Occipital lobe (tissue), 2 donors: ENCODE measurements around the gene PAK1IP1. TPM values are rescaled to one million over a fixed set of nuclear protein-coding genes. Genes with fewer than 3 reads are reported as not detected.
"Not testable (repeated sequence)": the region's sequence is repeated elsewhere in the genome, so short reads cannot be mapped to it uniquely, and the experiment has no call there.

Experiments
- DNase-seq: peaks from one replicate; lab custom pipeline; 2025; lab: John Stamatoyannopoulos, UW
- total RNA-seq: library from RNA; depleted of rRNA; stranded (reverse); fragments of >200 nt; gene quantifications from one replicate; pipeline ENCODE4 v1.2.3, GENCODE V29; 2014

The PAK1IP1 gene
- total RNA-seq, 1 donor from 2014 or later: 22.1 TPM

DNA sequence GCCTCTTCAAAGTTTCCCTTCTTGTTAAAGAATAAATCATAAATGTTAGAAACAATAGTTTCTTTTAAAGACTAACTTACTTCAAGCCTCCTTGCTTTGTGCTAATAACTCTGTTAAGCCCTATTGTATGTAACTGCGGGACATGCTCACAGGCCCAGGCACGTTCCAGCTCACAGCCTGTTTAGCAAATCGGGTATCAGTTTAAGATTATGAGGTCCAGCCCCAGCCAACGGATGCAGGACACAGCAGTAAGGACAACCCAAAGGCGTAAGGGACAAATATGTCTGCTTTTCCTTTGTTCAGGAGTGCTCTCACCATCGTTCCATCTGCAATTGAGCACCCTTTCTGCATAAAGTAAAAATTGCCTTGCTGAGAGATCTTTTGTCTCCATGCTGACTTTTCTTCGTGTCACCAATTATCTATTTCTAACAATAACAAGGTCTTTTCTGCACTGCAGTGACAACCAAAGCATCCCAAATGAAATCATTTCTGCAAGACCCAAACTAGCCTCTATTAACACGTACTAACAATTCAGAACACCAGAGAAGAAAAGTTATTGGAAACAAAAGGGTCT is 1.7 kb upstream of the PAK1IP1 start:
- DNase-seq: no peak

DNA sequence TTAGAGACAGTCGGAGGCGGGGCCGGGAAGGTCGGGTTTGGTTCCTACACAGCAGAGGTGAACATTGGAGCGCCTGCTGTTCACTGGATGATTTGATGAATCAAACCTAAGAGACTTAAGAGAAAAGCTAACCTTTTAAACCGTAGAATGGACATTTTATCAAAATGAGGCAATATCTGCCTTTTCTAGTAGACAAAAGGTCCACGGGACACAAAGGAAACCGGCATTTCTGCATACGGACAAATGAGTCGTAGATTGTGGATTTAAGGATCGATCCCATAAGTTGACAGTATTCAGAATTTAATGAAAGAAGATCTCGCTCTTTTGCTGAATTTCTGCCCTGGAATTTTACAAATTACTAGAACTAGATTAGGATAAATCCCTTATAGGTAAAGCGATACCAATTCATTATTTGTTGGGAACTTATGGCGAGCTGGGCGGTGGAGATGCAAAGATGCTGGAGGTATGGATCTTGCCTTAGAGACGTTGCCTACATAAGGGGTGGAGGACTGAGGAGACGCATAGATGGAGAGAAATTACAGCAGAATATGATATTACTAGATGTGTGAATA is 400 bp downstream of the PAK1IP1 start:
- DNase-seq: no peak

DNA sequence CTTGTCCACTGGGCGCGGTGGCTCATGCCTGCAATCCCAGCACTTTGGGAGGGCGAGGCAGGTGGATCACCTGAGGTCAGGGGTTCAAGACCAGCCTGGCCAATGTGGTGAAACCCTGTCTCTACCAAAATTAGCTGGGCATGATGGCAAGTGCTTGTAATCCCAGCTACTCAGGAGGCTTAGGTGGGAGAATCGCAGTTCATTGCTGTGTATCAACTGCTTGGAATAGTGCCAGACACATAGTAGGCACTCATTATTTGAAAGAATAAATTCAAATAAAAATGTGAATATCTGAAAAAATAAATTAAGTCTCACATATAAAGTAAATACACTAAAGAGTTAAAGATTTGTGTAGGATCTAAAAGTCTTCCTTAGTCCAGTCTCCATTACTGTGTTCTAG is 1.9 kb downstream of the PAK1IP1 start:
- DNase-seq: no peak

GRCh38 chr6:10713962-10714361 is 19.2 kb downstream of the PAK1IP1 start:
- no peak for DNase-seq

GRCh38 chr6:10719296-10719963 is 24.7 kb downstream of the PAK1IP1 start:
- no peak for DNase-seq

GRCh38 chr6:10719964-10720264 is 25.1 kb downstream of the PAK1IP1 start:
- no peak for DNase-seq

DNA sequence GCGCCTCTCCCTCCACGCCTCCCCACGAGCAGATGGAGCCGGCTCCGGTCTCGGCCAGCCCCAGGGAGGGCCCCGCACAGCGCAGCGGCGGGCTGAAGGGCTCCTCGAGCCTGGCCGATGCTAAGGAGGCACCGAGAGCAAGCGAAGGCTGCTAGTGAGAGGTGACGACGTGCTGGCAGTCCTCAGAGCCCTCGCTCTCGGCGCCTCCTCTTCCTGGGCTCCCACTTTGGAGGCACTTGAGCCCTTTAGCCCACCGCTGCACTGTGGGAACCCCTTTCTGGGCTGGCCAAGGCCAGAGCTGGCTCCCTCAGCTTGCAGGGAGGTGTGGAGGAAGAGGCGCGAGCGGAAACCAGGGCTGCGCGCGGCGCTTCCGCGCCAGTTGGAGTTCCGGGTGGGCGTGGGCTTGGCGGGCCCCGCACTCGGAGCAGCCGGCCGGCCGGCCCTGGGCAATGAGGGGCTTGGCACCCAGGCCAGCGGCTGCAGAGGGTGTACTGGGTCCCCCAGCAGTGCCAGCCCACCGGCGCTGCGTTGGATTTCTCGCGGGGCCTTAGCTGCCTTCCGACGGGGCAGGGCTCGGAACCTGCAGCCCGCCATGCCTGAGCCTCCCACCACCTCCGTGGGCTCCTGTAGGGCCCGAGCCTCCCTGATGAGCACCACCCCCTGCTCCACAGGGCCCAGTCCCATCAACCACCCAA is 25.6 kb downstream of the PAK1IP1 start:
- no peak for DNase-seq

DNA sequence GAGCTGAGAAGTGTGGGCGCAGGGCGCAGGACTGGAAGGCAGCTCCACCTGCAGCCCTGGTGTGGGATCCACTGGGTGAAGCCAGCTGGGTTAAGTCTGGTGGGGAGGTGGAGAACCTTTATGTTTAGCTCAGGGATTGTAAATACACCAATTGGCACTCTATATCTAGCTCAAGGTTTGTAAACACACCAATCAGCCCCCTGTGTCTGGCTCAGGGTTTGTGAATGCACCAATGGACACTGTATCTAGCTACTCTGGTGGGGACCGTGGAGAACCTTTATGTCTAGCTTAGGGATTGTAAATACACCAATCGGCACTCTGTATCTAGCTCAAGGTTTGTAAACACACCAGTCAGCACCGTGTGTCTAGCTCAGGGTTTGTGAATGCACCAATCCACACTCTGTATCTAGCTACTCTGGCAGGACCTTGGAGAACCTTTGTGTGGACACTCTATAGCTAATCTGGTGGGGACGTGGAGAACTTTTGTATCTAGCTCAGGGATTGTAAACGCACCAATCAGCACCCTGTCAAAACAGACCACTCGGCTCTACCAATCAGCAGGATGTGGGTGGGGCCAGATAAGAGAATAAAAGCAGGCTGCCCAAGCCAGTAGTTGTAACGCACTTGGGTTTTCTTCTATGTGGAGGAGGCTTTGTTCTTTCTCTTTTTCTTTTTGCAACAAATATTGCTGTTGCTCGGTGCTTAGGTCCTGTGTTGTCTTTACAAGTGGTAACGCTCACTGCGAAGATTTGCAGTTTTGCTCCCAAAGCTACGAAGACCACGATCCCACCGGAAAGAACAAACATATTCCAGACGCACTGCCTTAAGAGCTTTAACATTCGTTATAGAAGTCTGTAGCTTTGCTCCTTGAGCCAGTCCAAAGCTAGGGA is 26.4 kb downstream of the PAK1IP1 start:
- not testable (repeated sequence) for DNase-seq

DNA sequence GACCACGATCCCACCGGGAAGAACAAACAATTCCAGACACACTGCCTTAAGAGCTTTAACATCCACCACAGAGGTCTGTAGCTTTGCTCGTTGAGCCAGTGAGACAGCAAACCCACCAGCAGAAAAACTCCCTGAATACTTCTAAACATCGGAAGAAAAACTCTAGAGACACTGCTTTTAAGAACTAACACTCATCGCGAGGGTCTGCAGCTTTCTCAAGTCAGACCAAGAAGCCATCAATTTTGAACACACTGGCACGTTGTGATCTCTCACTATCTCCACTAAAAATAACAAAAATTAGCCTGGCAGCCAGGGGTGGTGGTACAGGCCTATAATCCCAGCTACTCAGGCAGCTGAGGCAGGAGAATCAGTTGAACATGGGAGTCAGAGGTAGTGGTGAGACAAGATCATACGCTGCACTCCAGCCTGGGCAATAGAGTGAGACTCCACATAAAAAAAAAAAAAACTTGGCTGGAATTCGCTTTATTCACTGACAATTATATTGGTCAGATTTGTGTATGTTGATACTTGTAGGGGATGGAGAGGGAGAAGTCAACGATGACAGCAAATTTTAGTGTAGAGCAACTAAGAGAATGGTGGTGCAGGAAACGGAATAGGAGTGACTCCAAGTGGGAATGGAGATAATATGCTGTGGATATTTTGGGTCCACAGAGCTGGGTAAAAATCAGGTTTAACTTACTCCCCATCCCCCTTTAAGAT is 27.2 kb downstream of the PAK1IP1 start:
- no peak for DNase-seq

DNA sequence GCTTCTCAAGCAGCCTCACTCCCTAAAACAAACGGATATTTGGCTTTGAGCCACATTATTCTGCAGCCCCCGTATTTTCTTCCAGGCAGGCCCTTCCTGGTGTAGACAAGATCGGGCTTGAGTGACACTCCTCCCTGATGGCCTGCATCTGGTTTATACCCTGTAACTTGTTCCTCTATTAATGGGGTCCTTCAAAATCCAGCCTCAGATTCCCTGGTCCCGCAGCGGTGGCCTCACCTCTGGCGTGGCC is 27.7 kb downstream of the PAK1IP1 start:
- no peak for DNase-seq

GRCh38 chr6:10722820-10723566 is 28.2 kb downstream of the PAK1IP1 start, which contains the start of gene TMEM14C:
Gene TMEM14C, plus strand, starts transcription at chr6:10723070. Its CDS starts 1,544 bp downstream, at chr6:10724614.
- DNase-seq: peak; percentile 96

GRCh38 chr6:10723567-10723881 is 28.8 kb downstream of the PAK1IP1 start:
- no peak for DNase-seq

DNA sequence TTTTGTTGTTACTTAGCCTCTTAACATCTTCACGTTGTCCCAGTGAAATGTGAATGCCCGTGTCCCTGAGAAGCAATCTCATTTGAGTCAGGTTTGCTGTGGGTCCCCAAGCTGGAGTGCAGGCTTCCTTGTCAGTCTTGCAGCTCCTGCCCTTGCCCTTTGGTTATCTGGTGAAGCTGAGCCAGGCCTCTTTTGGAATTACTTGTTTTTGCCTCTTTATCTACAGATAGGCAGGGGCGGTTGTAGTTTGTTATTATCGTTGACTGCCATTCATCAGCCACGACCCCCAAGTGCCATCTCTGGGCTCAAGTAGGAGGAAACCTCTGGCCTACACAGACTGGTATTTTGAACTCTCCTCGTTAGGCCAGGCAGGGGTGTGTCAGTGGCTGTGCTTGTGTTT is 30.3 kb downstream of the PAK1IP1 start:
- DNase-seq: no peak

DNA sequence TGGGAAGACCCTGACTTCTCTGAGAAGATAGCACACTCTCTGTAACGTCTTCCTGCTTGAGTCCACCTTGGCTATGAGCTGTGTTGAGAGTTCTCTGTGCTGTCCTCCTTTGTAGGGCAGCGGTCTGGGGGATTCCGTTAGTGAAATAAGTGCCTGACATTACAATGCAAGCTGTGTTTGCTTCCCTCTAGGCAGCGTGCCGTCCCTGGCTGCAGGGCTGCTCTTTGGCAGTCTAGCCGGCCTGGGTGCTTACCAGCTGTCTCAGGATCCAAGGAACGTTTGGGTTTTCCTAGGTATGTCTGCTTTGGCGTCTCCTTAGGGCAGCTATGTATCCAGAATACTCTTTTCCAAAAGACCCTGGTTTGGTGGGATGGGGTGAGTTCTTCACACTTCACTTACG is 30.9 kb downstream of the PAK1IP1 start:
- DNase-seq: peak; percentile 1

- DNase-seq: no peak
Observed at GRCh38 chr6:10730254-10730653, 35.5 kb downstream of the PAK1IP1 start.

- DNase-seq: no peak
Observed at GRCh38 chr6:10733151-10733715, 38.5 kb downstream of the PAK1IP1 start.

- no peak for DNase-seq
Observed at GRCh38 chr6:10733863-10734262, 39.1 kb downstream of the PAK1IP1 start.

DNA sequence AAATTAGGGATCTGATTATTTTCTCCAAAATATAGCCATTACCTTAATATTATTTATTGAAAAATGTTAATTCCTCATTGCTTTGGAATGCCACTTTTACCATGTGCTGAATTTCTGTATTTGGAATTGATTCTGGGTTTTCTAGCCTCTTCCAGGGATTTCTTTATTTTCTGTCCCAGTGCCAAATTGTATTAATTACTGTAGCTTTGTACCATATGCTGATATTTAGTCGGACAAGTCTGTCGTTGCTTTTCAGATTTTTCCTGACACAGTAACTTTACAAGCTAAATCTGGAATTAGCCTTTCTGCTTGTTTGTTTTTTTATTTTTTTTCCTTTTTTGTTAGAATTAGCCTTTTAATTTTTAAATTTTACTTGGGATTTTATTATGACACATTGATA is 42.0 kb downstream of the PAK1IP1 start:
- DNase-seq: no peak

- DNase-seq: no peak
Observed at GRCh38 chr6:10740061-10740460, 45.3 kb downstream of the PAK1IP1 start.

- DNase-seq: not testable (repeated sequence)
Observed at GRCh38 chr6:10741643-10742042, 46.9 kb downstream of the PAK1IP1 start.
